GM19023 (cell line): Measurements from ENCODE around the gene NIPBL.
"Not testable (repeated sequence)": the region's sequence is repeated elsewhere in the genome, so short reads cannot be mapped to it uniquely, and the experiment has no call there.

Source experiments
- ATAC-seq: cut with Tn5 transposase; IDR thresholded peaks from one replicate; pipeline ENCODE4 v1.9.1; 2021; ENCODE audit warnings: mild to moderate bottlenecking, moderate library complexity; ENCODE audit not compliant: unreplicated experiment

Gene NIPBL

DNA sequence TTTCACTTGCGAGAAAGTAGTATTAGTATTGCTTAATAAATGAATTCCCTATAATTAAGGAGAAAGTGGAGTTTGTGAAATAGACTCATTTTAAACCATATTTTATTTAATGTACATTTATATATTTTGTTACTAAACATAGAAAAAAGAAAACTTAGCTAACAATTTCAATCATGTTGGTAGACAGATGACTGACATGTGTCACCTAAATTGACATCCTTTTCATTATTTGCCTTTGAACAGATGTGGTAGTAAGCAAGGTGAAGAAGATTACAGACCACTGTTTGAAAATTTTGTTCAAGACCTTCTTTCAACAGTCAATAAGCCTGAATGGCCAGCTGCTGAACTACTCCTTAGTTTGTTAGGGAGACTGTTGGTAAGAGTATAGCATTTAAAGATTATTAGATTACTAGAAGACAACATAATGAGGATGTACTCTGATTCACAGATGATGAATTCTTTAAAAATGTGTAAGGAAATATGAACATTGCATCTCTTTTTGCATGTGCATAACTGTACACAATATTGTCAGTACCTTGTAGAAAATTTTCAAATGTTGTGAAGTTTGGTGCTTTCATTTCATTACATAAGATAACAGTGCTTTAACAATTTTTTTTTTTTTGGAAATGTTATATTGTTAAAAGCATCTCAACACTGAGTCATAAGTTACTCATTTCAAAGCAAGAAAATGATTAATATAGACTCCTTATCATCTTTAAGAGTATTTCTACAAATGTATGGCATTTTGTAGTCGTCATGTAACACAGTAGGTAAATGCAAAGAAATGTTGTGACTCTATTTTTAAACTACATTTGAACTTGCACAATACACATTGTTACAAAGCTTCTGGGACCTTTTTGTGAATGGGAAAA, 139.5 kb downstream of the NIPBL start:
- no peak for ATAC-seq

DNA sequence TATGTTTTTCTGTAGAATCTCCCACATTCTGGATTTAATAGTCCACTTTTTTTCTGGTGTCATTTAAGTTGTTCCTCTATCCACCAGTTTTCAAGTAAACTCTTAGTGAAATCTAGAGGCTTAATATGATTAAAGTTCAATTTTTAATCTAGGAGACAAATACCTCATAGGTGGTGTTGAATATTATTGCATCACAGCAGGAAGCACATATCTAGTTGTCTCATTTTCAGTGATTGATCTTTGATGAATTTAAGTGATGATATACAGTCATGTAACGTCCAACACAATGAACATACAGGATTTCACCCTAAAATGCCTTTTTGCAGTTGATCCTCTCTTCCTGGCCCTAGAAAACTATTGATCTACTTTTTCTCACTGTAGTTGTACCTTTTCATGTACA, 152.3 kb downstream of the NIPBL start:
- ATAC-seq: no peak

DNA sequence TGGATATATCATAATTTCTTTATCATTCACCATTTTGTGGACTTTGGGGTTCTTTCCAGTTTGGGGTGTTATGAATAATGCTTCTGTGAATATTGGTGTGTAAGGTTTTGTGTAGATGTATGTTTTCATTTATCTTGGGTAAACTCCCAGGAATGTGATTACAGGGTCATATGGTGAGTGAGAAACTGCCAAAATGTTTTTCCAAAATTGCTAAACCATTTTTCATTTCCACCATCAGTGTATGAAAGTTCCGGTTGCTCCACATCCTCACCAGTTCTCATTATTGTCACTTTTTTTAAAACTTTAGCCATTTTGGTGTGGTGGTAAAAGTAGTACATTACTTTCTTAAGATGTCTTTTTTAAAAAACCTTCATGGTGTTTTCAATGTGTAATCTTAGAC, 152.9 kb downstream of the NIPBL start:
- ATAC-seq: no peak

DNA sequence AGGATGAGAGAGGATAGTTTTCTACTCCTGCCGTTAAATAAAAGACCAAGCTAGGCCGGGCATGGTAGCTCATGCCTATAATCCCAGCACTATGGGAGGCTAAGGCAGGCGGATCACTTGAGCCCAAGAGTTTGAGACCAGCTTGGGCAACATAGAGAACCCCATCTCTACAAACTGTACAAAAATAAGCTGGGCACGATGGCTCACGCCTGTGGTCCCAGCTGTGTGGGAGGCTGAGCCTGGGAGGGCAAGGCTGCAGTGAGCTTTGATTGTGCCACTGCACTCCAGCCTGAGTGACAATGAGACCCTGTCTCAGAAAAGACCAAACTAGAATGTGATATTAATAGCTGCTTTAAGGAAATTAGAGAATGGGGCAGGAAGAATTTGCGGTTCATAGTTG, 158.4 kb downstream of the NIPBL start:
- ATAC-seq: no peak

DNA sequence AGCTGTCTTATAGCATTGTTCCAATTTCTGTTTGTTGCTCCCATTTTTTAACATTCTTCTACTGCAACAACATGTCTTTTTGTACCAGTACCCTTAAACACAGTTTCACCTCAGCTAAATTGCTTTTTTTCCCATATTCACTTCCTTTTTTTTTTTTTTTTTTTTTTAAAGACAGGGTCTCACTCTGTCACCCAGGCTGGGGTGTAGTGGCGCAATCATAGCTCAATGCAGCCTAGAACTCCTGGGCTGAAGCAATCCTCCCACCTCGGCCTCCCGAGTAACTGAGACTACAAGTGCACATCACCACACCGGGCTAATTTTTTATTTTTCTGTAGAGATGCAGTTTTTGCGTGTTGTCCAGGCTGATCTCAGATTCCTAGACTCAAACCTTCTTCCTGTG, 161.3 kb downstream of the NIPBL start:
- no peak for ATAC-seq

DNA sequence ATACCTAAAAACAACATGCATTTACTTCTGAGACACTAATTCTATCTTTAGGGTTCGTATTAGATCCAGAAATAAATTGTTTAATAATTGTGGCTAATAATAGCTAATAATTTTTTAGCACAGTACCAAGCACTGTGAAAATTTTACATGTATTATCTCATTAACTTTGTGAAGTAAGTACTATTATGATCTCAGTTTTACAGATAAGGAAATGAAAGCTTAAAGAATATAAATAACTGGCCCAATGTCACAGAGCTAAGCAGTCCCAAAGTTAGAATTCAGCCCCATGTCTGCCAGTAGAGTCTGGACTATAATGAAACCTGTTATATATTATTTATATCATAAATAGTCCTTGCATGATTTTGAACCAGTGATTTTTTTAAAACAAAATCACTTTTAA, 163.3 kb downstream of the NIPBL start:
- ATAC-seq: no peak

DNA sequence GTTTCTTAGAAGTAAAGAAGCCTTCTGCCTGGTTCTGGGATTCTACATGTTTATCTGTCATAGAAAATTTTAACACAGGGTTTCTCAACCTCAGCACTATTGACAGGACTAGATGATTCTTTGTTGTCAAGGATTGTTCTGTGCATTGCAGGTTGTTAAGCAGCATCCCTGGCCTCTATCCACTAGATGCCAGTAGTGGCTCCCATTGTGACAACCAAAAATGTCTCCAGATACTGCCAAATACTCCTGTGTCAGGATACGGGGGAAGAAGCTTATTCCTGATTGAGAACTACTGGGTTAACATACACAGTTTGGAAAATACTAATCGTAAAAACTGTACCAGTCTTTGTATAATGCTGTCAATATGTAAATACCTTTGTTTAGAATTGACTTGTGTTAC, 167.1 kb downstream of the NIPBL start:
- no peak for ATAC-seq

DNA sequence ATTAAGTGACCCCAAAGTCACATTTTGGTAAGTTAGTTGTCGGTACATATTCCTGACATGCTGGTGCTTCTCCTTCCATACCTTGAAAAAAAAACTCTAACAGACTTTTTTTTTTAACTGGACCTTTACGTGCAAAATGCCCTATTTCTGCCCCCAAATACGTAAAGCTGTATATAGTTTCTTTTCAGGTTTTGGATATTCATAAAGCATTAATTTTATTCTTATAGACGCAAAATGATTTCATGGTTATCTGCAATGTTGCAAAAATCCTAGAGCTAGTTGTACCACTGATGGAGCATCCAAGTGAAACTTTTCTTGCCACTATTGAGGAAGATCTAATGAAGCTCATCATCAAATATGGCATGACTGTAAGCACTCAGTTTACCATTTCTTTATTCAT, 167.6 kb downstream of the NIPBL start:
- ATAC-seq: no peak

DNA sequence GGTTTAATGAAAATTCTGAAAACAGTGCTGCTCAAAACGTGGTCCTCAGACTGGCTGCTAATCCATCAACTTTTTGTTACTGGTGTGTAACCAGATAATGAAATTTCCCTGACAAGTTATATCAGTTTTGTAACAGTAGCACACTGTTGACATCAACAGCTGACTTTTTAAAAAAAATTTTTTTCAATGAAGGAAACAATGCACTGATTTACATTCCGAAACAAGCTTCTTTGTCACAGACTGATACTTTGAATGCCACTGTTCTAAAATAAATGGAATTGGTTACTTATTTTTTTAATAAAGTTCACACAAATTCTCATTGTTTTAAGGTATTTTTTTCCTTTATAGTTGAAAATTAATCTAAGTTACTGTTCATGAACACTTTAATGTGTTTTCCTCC, 169.1 kb downstream of the NIPBL start:
- no peak for ATAC-seq

DNA sequence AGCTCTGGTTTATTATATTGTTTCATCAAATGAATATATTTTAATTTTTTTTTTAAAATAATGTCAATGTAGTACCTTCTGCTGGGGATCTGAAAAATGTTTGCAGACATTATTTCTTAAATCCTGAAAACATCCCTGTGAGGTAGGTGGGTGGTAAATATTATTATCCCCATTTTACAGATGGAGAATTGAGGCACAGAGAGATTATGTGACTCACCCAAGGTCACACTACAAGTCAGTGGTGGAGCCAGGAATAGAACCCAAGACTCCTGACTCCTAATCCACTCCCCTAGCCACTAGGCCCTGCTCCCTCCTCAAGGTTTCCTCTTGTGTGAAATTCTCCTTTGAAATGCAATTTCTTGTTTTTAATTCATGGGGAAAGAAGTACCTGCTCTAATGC, 171.4 kb downstream of the NIPBL start:
- ATAC-seq: no peak

DNA sequence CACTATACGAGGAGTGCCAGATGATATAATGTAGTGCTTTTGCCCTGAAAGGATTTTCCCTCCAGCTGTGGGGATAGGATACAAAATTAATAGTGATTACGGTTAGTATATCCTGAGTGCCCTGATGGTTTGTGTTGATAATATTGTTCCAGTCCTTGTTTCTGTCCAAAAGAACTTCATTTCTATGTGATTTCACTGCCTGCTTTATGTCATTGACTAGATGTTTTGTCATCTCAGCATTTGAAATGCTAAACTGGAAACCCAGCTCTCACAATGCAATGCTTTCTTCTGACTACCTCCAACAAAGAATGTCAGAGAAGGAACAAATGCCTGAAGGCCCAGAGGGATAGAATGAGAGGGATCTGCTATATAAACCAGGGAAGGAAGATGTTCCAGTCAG, 177.8 kb downstream of the NIPBL start:
- no peak for ATAC-seq

DNA sequence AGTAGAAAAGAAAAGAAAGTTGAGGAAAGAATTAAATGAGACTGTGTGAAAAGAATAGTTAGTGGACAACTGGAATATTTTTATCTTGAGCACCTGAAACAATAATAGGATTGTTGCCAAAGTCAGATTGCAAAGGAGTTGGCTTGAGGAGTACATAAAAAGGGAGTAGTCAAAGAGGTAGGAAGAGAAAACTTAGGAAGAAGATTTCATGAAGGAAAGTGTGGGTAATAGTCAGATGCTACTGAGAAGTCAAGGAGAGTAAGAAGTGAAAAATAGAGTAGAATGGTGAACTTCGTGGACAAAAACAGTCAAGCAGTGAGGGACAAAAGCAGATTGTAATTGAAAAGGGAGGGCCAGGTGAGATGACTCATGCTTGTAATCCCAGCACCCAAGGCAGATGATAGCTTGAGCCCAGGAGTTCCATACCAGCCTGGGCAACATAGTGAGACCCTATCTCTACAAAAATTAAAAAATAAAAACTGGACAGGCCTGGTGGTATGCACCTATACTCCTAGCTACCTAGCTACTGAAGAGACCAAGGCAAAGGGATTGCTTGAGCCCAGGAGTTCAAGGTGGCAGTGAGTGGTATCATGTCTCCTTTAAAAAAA, 178.9 kb downstream of the NIPBL start:
- no peak for ATAC-seq

DNA sequence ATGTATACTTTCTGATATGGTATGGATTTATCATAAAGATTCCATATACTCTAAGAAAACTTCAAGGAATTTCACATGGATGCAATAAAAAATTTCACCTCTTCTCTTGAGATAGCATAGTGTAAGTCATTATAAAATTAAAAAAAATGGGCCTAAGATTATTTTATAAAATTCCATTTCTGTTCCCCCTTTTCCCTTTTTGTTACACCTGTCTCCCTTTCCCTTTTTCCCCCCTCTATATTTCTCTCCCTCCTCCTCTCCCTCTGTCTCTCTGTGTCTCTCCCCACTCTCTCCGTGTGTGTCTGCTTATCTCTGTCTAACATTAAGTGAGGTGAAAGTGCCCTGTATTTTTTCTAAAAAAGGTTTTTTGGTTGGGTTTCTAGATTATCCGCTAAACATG, 180.2 kb downstream of the NIPBL start:
- no peak for ATAC-seq

DNA sequence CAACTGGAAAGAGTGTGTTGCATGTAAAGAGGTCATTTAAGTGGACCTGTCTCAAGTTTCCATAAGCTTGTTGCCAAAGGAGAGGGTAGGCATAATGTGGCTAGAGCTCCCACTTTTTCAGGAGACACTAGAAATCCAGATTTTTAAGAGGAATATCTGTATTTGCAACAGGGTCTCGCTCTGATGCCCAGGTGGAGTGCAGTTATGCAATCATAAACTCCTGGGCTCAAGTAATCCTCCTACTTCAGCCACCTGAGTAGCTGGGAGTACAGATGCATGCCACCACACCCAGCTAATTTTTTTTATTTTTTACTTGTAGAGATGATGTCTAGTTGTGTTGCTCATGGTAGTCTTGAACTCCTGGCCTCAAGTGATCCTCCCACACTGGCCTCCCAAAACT, 183.5 kb downstream of the NIPBL start:
- ATAC-seq: no peak

DNA sequence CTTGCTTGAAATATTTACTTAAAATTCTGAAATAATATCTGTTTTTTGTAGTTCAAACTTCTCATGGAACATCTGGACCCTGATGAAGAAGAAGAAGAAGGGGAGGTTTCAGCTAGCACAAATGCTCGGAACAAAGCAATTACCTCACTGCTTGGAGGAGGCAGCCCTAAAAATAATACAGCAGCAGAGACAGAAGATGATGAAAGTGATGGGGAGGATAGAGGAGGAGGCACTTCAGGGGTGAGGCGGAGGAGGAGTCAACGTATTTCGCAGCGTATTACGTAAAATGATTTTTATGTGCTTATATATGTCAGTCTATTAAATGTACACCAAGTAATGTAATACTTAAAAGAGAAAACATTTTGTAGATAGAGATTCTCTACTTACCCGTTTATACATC, 187.2 kb downstream of the NIPBL start:
- no peak for ATAC-seq

DNA sequence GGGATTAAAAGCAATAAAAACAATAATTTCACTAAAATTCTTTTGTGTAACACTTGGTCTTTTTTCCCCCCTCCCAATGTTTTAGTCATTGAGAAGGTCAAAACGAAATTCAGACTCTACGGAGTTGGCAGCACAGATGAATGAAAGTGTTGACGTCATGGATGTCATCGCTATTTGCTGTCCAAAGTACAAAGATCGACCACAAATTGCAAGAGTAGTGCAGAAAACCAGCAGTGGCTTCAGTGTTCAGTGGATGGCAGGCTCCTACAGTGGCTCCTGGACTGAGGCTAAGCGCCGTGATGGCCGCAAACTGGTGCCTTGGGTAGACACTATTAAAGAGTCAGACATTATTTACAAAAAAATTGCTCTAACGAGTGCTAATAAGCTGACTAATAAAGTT, 187.9 kb downstream of the NIPBL start:
- no peak for ATAC-seq

DNA sequence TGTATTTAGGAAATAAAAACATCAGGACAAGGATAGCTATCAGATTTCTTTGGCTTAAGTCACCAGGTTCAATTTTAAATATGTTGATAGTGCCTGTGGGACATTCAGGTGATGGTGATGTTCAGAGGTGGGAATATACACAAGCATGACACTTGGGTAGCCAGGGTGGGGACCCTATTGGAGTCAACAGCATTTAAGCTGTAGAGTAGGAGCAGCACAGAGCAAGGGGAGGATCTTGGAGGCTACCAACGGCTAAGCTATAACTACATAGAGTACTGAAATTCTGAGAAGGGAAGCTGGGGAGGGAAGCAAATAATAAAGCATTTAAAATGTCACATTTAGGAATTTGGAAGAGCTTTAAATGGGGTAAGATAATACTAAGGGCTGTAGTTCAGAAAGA, 194.9 kb downstream of the NIPBL start:
- ATAC-seq: no peak

DNA sequence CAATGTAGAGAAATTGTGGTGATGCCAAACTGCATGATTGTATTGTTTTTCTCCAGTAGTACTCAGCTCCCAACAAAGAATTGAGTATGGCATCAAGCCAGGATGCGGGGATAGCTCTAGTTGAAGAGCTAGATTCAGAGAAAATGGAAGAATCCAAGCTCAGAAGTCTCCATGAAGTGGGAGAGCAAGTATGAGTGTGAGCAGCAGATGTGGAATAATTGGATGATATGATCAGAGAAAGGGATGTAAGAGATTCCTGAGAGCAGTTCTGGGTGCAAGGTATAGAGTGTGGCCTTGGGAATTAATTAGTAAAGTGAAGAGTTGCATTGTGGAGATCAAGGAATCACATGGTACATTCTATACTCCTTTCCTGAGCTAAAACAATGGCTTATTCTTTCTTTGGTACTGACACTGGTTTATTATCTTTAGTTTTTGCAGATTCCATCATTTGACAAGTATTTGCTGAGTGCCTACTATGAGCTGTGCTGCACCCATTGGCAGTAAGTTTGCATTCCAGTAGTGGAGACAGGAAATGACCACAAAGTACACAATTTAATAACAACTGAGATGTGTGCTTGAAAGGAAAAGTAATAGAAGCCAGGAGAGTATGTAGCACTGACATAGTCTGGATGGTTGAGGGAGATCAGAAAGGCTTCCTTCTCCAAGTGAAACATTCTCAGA, 195.5 kb downstream of the NIPBL start:
- ATAC-seq: no peak

DNA sequence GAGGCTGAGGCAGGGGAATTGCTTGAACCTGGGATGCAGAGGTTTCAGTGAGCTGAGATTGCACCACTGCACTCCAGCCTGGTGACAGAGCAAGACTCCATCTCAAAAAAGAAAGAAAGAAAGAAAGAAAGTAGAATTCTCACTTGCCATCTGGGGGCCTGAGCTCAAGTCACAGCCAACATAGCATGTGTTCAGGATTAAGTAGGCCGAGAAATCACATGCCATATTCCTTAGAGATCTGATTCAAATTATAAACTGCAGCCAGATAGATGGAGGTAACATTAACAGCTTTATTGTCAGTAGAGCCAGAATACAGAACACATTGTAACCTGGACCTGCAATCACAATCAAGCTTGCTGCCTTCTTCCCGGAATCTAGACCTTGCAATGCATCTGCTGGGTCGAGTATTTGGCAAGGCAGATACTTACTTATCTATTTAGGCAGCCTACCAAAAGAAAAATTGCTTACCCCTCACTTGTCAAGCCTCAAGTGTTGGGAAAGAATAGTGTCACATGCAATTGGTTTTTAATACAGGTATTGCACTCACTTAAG, 198.9 kb downstream of the NIPBL start:
- ATAC-seq: no peak

DNA sequence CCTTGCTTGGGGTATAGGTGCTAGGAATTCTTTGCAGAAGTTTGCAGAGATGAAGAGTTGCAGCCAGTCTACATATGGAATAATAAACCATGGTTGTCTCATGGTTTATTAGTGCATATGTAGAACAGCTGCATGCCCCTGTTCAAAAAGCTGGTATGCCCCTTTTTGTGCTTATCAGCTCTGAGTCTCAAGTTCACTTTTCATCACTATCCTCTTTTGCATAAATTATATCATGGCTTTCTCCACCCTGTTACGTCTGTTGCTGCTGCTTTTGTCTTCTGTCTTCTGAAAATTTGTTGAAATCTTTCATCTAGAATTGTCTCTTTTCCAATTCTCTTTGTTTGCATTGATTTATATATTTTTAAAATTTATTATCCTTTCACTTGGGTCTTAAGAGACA, 200.6 kb downstream of the NIPBL start:
- no peak for ATAC-seq

DNA sequence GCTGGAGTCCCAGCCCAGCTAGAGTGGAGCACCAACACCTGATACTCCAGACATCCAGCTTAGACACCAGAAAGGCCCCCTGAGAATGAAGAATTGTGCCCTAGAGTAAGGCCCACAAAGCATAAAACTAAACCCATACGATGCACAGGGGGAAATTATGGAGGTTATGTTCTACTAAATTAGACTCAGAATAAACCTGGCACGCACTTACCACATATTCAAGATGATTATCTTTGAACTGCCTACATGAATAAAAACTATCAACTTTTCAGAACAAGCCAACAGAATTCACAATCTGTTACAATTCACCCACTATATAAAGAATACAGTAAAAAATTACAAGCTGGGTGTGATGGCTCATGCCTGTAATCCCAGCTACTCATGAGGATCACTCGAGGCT, 204.1 kb downstream of the NIPBL start:
- no peak for ATAC-seq

DNA sequence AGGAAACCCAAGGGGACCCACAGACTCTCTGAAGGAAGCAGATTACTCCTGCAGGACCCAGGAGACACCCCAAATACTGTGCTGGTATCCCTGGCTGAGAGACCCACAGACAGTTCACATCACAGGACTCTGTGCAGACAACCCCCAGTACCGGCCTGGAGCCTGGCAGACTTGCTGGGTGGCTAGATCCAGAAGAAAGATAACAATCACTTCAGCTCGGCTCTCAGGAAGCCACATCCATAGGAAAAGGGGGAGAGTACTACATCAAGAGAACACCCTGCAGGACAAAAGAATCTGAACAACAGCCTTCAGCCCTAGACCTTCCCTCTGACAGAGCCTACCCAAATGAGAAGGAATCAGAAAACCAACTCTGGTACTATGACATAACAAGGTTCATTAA, 206.4 kb downstream of the NIPBL start:
- ATAC-seq: not testable (repeated sequence)
